Muscle of leg (tissue), 11 donors: ENCODE measurements around the gene GCLC. TPM values are rescaled to one million over a fixed set of nuclear protein-coding genes. Genes with fewer than 3 reads are reported as not detected.
"Not testable (repeated sequence)": the region's sequence is repeated elsewhere in the genome, so short reads cannot be mapped to it uniquely, and the experiment has no call there.

Experiments
- DNase-seq: peaks from one replicate; pipeline ENCODE4 v3.0.0; 2013
- H3K27ac ChIP-seq: one replicate; pipeline ENCODE4 v1.5.1; 2013; ENCODE audit warnings: mild to moderate bottlenecking, low read length, control low read depth
- H3K27me3 ChIP-seq: one replicate; pipeline ENCODE4 v1.6.1; 2013; ENCODE audit warnings: low read length; ENCODE audit not compliant: control insufficient read depth, insufficient read depth
- H3K36me3 ChIP-seq: one replicate; pipeline ENCODE4 v1.6.1; 2013; ENCODE audit warnings: low read length; ENCODE audit not compliant: control insufficient read depth, insufficient read depth
- H3K4me1 ChIP-seq: one replicate; pipeline ENCODE4 v1.6.1; 2013; ENCODE audit warnings: low read length; ENCODE audit not compliant: control insufficient read depth, insufficient read depth
- H3K4me3 ChIP-seq: one replicate; pipeline ENCODE4 v1.5.1; 2013; ENCODE audit warnings: low read length, control low read depth
- H3K9me3 ChIP-seq: replicated peaks from 2 replicates; pipeline ENCODE4 v1.6.1; 2013; ENCODE audit warnings: low read depth, low read length; ENCODE audit not compliant: control insufficient read depth
- WGBS: methylation state at CpG from one replicate; pipeline ENCODE4 v1.1.5; 2013; ENCODE audit warnings: missing lambda C conversion rate; ENCODE audit not compliant: insufficient coverage; 5-methylcytosine and 5-hydroxymethylcytosine counted together
- polyA plus RNA-seq, 8 donors: library from polyadenylated mRNA; unstranded; fragments of 120-200 nt; gene quantifications; one replicate each; pipeline versions ENCODE4 v1.2.1 to v1.2.3, GENCODE V29; 2013; ENCODE audit warnings: inconsistent platforms in 1 of 8, low replicate concordance in 1 of 8; ENCODE audit not compliant: insufficient read length in 8 of 8, insufficient read depth in 1 of 8
- total RNA-seq: library from RNA; stranded (reverse); fragments of 120-200 nt; gene quantifications from one replicate; pipeline ENCODE4 v1.2.4, GENCODE V29; 2013

The GCLC gene
- total and polyA plus RNA-seq, 9 donors, result 6.8 to 9.5 (median 7.4) TPM

GRCh38 chr6:53483423-53484353 is 61.2 kb downstream of the GCLC start:
- H3K4me3 ChIP-seq, result no peak overlapping the region
- peak overlapping the region; percentile 29 for H3K27ac ChIP-seq
- no peaks in the 10 kb centered on the region for H3K9me3 ChIP-seq
- DNase-seq, result peak; percentile 55
- WGBS, result 49% methylated on average over 6 of the region's 10 CpGs
- no peaks in the 10 kb centered on the region for H3K4me1 ChIP-seq
- no peaks in the 10 kb centered on the region for H3K27me3 ChIP-seq
- no peaks in the 10 kb centered on the region for H3K36me3 ChIP-seq

GRCh38 chr6:53481323-53481722 is 63.6 kb downstream of the GCLC start:
- no CpG with 5 or more reads among the region's 2 CpGs for WGBS
- Histone ChIP-seq H3K27me3 (no peaks in the 10 kb centered on the region), H3K9me3 (no peaks in the 10 kb centered on the region), H3K4me1 (no peaks in the 10 kb centered on the region), H3K4me3 (no peak overlapping the region), H3K27ac (no peak overlapping the region), H3K36me3 (no peaks in the 10 kb centered on the region)
- DNase-seq, result no peak

GRCh38 chr6:53480774-53481173 is 64.1 kb downstream of the GCLC start:
- not testable (repeated sequence) for H3K9me3 ChIP-seq, H3K27me3 ChIP-seq, H3K36me3 ChIP-seq, H3K4me3 ChIP-seq, H3K27ac ChIP-seq, H3K4me1 ChIP-seq, DNase-seq
- no CpG with 5 or more reads among the region's 4 CpGs for WGBS

DNA sequence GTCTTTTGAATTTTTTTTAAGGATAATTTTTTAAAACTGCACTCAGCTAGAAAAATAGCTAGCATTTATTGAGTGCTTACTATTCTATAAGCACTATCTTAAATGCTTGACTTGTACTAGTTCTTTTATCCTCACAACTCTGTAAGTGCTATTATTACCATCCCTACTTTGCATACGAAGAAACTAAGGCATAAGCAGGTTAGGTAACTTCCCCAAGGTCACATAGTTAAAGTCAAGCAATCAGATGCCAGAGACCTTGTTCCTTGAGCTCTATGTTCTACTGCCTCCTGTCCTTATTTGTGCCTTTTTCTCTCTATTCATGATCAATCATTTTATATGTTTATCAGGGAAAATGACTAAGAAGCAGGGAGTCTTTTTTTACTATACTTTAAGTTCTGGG is 65.0 kb downstream of the GCLC start:
- Histone ChIP-seq H3K4me3 (no peak overlapping the region), H3K4me1 (no peaks in the 10 kb centered on the region), H3K9me3 (no peaks in the 10 kb centered on the region), H3K36me3 (no peaks in the 10 kb centered on the region), H3K27me3 (no peaks in the 10 kb centered on the region), H3K27ac (no peak overlapping the region)
- no peak for DNase-seq
- 80% methylated on average over 1 of the region's 1 CpG for WGBS

- Histone ChIP-seq H3K27me3 (no peaks in the 10 kb centered on the region), H3K9me3 (no peaks in the 10 kb centered on the region), H3K4me3 (no peak overlapping the region), H3K27ac (no peak overlapping the region), H3K4me1 (no peaks in the 10 kb centered on the region), H3K36me3 (no peaks in the 10 kb centered on the region)
- DNase-seq, result no peak
- WGBS, result no CpG with 5 or more reads among the region's 1 CpG
These were observed 67.9 kb downstream of the GCLC start for GRCh38 chr6:53476964-53477363.

DNA sequence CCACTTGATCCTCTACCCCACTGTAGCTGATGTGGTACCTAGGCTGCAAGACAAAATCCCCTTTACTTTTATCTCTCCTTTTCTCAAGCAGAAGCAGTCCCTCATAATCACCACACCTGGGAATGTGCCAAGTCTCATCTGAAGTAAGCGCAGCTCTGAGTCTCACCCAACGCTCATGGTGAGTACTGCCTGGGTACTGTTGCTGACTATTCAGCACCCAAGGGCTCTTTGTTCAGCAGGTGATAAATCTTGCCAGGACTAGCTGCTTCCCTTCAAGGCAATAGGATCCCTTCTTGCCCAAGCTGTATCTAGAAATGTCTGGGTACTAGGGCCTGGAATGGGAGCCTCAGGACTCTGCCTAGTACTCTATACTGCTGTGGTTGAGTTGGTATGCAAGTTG is 70.9 kb downstream of the GCLC start:
- H3K27ac ChIP-seq, result no peak overlapping the region
- WGBS, result 73% methylated on average over 2 of the region's 2 CpGs
- no peaks in the 10 kb centered on the region for H3K27me3 ChIP-seq
- DNase-seq, result no peak
- H3K9me3 ChIP-seq, result no peaks in the 10 kb centered on the region
- no peak overlapping the region for H3K4me3 ChIP-seq
- no peaks in the 10 kb centered on the region for H3K4me1 ChIP-seq
- H3K36me3 ChIP-seq, result no peaks in the 10 kb centered on the region

DNA sequence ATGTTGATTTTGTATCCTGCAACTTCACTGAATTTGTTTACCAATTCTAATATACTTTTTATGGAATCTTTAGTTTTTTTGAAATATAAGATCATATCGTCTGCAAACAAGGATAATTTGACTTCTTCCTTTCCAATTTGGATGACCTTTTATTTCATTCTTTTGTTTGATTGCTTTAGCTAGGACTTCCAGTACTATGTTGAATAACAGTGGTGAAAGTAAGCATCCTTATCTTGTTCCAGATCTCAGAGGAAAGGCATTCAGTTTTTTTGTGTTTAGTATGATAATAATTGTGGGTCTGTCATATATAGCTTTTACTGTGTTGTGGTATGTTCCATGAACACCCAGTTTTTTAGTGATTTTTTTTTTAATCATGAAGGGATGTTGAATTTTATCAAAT is 75.7 kb downstream of the GCLC start:
- no CpG with 5 or more reads among the region's 1 CpG for WGBS
- no peaks in the 10 kb centered on the region for H3K4me1 ChIP-seq
- no peak overlapping the region for H3K27ac ChIP-seq
- no peaks in the 10 kb centered on the region for H3K36me3 ChIP-seq
- H3K9me3 ChIP-seq, result no peaks in the 10 kb centered on the region
- no peaks in the 10 kb centered on the region for H3K27me3 ChIP-seq
- H3K4me3 ChIP-seq, result no peak overlapping the region
- no peak for DNase-seq

GRCh38 chr6:53466257-53466656 is 78.6 kb downstream of the GCLC start:
- no peak for DNase-seq
- H3K27ac ChIP-seq, result no peak overlapping the region
- H3K4me3 ChIP-seq, result no peak overlapping the region
- WGBS, result no CpG with 5 or more reads among the region's 1 CpG
- H3K4me1 ChIP-seq, result no peaks in the 10 kb centered on the region
- H3K27me3 ChIP-seq, result no peaks in the 10 kb centered on the region
- no peaks in the 10 kb centered on the region for H3K36me3 ChIP-seq
- H3K9me3 ChIP-seq, result no peaks in the 10 kb centered on the region

DNA sequence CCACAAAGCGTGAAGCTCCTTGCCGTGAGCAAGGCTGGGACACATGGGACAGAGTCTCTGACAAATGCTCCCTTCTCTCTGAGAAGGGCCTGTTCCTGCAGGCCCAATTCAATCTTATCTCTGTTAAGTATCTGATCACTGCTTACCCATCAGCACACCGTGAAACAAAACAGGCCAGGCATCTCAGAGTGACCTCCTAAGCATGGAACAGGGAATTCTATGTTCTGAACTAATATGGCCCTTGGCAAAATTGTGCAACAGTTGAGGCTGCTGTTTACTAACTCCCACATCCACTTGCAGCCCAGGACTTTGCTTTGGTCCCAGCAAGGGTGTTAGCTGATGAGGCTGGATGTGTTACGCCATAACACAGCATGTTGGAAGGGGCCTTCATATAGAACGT is 79.2 kb downstream of the GCLC start:
- Histone ChIP-seq H3K4me3 (no peak overlapping the region), H3K27ac (no peak overlapping the region), H3K4me1 (no peaks in the 10 kb centered on the region), H3K27me3 (no peaks in the 10 kb centered on the region), H3K9me3 (no peaks in the 10 kb centered on the region), H3K36me3 (no peaks in the 10 kb centered on the region)
- WGBS, result 50% methylated on average over 1 of the region's 5 CpGs
- DNase-seq, result no peak

DNA sequence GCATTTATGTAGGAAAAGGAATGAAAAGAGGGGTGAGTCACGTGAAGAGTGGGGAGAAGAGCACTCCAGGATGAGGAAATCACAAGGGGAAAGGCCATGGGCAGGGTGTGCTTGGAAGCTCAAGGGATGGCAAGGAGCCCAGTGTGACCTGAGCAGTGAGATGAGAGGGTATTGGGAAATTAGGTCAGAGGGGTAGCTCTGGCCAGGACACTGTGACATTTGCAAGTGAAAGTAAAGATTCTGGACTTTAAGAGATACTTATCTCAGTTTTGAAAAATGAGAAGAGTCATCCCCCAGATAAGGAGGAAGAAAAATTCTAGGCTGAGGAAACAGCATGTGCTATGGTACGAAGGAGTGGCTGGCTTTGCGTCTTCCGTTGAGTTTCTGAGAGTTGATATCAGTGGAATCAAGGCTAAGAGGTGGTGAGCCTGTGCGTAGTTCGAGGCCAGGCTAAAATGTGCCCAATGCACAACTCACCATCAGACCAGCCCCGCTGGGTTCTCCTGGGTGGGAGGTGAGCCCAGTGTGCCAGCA is 79.9 kb downstream of the GCLC start:
- Histone ChIP-seq H3K27me3 (no peaks in the 10 kb centered on the region), H3K4me1 (no peaks in the 10 kb centered on the region), H3K4me3 (no peak overlapping the region), H3K9me3 (no peaks in the 10 kb centered on the region), H3K36me3 (no peaks in the 10 kb centered on the region), H3K27ac (no peak overlapping the region)
- no peak for DNase-seq
- 56% methylated on average over 1 of the region's 7 CpGs for WGBS
